Stimulated activated CD8-positive, alpha-beta memory T cell treated with anti-CD3 and anti-CD28 coated beads, Interleukin-7, amount 100 ng/mL, for 48 hours (primary cell): ENCODE measurements around the gene AVPI1.

Experiments used
- DNase-seq, 2 donors: peaks; one replicate each; pipeline ENCODE4 v3.0.0-alpha.2; 2020; ENCODE audit warnings: low read depth in 1 of 2; ENCODE audit errors: extremely low read depth in 1 of 2

Gene AVPI1, protein sequence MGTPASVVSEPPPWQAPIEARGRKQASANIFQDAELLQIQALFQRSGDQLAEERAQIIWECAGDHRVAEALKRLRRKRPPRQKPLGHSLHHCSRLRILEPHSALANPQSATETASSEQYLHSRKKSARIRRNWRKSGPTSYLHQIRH

DNA sequence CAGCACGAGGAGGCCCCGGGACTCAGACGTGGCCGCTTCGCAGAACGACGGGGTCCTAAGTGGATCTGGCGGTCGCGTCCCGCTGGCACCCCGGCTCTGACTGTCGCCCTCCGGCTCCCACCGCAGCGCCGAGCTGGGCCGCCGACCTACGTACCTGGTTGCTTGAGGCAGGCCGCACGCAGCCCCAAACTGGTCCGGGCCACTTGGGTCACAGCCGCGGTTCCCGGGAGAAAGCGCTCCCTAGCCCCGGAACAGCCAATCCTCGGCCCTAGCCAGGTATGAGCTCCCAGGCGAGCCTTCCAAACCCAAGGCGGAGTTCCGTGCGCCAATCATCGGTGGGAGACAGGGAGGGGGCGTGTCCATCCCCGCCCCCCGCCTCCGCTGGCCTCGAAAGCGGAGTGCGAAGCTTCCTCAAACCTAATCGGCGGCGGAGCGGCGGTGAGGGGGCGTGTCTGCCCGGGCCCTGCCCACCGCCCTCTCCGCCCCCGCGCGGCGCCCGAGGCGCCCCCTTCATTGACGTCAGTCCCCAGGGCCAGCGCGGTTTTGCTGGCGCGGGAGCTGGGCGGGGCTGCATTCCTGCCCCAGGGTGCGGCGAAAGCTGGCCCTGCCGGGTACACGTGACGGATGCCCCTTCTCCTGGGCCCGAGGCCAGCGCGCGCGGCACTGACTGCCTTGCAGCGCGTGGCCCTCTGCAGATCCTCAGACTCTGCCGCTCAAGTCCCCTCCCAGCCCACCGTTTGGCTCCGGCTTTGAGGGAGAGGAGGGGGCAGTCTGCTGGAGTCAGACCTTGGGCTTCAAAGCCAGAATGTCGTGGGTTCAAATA is at the start of gene AVPI1:
Gene AVPI1, minus strand, starts transcription at position 280 of the 823 bp plus-strand sequence. CDS start 7,336 bp downstream, outside the sequence.
- DNase-seq: peak; percentile 92 to 94

DNA sequence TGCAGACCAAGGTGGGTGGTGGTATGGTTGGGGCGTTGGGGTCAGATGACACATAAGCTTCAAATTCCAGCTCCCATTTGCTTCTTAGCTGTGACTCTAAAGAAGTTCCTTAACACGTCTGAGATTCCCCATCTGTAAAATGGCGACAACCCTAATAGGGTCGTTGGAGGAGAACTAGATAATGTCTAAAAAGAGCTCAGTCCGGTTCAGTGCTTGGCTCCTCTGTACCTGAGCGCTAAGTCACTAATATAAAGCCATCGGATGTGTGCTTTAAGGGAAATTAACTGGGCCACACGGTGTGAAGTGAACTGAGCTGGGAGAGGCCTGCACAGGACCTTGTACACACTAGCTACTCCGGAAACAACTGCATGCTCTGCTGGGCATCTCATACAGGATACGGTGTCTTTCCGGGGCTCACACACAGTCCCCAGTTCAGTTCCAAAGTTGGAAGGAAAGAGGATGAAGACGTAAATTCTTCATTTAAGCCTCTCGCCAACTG is 49.4 kb upstream of the AVPI1 start:
- no peak for DNase-seq

- DNase-seq: no peak
Measured at GRCh38 chr10:97734021-97734420, 47.0 kb upstream of the AVPI1 start.

- DNase-seq: no peak
Measured at GRCh38 chr10:97733256-97733655, 46.2 kb upstream of the AVPI1 start.

GRCh38 chr10:97732052-97732359 is 45.0 kb upstream of the AVPI1 start:
- DNase-seq: no peak

GRCh38 chr10:97731346-97732051 is 44.5 kb upstream of the AVPI1 start:
- peak in 1 of 2 donors; percentile 32 for DNase-seq

- no peak for DNase-seq
Measured at GRCh38 chr10:97729014-97729413, 42.0 kb upstream of the AVPI1 start.

GRCh38 chr10:97726636-97727178 is 39.7 kb upstream of the AVPI1 start:
- no peak for DNase-seq

DNA sequence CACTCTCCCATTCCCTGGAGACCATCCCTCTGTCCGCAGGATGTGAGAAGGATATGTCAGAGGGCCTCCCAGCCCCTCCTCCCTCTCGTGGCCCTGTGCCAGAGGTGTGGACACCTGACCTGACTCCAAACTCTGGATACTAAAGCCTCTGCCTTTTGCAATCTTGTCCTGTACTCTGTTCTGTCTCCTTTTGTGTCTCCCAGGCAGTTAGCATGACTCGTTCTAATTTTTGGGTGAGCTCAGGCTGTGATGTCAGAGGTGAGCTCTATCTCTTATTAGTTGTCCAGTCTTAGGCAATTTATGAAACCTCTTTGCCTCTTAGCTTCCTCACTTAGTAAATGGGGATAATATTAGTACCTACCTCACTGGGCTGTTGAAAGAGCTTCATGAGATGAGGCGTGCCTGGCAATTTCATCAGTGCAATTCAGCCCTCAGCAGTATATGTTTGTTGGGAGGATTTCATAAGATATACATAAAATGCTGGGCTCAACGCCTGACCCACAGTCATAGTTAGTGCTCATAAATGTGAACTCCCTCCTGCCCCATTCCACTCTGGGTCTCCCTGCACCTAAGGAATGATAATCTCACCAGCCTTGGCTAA is 37.4 kb upstream of the AVPI1 start:
- DNase-seq: no peak

DNA sequence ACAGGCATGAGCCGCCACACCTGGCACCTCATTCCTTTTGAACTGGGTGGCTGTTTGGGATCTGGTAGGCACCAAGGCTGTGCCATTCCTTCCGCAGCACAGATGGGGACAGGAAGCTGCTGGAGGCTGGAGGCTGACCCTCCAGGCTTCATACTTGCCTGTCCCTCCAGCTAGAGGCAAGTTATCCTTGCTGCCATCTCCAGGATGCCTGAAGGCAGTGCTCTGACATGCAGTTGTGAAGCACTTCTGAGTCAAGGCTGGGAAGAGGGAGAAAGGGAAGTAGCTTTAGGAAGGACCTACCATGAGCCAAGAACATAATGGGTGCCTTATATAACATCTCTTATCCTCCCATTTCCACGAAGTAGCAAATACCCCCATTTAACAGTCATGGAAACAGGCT is 36.0 kb upstream of the AVPI1 start:
- no peak for DNase-seq

DNA sequence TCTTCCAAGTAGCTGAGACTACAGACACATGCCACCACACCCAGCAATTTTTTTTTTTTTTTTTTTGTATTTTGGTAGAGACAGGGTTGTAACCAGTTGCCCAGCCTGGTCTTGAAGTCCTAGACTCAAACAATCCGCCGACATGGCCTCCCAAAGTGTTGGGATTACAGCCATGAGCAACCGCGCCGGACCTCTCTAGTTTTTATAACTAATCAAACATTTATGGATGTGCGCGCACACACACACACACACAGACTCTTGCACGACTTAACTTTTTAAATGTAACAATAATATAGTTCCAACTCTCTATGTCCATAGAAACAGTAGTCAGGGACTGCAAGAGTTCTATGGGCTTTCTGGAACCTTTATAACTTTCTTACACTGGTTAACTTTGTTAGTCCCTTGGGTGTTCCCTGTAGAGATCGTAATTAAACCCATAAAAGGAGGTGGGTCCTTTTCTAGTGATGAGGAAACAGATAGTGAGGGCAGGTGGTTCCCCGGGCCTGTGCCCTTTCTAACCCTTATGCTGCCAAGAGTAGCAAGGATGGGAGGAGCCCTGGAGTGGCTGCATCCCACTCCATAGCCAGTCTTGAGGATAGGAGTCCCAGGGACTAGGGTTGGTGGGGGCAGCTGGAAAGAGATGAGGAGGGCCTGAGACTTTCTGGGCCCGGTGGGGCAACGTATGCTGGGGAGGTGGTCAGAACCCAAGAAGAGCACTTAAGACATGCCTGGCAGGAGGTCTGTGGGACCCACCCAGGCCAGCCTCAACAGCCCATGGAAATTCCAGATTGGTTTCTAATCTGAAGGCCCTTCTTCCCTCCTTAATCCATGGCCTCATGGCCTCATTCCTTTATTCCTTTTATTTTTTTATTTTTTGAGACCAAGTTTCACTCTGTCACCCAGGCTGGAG is 35.1 kb upstream of the AVPI1 start:
- no peak for DNase-seq

GRCh38 chr10:97719602-97720001 is 32.6 kb upstream of the AVPI1 start:
- no peak for DNase-seq

GRCh38 chr10:97718659-97719142 is 31.7 kb upstream of the AVPI1 start:
- no peak for DNase-seq

- DNase-seq: no peak
Measured at GRCh38 chr10:97718178-97718577, 31.1 kb upstream of the AVPI1 start.

GRCh38 chr10:97717627-97718026 is 30.6 kb upstream of the AVPI1 start:
- no peak for DNase-seq

DNA sequence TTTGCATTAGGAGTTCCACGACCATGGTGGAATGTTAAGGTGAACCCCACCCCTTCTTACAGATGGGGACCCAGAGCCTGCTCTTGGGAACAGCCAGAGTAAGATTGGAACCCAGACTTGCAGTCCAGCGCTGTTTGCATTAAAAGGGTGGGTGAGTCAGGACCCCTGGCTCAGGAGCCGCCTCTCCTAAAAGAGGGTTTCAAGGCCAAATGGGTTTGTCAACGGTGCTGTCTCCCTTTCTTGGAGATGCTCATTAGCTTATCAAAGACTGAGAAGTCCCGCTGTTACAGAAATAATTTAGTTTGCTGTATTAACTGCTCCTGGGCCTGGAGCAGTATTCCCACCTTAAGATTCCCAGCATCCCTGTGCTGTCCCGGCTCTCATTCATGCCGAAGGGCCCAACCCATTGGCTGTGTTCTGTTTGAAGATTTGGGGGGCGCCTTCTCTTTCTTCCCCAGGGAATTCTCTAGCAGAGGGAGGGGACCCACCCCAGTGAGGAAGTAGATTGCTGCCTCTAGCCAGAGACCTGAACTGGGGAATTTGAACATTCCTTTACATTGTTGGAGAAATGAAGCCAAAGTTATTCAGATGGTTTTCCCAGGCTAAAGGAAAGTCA is 28.3 kb upstream of the AVPI1 start:
- no peak for DNase-seq

- DNase-seq: peak in 1 of 2 donors; percentile 9
Measured at GRCh38 chr10:97714401-97715258, 27.6 kb upstream of the AVPI1 start.

DNA sequence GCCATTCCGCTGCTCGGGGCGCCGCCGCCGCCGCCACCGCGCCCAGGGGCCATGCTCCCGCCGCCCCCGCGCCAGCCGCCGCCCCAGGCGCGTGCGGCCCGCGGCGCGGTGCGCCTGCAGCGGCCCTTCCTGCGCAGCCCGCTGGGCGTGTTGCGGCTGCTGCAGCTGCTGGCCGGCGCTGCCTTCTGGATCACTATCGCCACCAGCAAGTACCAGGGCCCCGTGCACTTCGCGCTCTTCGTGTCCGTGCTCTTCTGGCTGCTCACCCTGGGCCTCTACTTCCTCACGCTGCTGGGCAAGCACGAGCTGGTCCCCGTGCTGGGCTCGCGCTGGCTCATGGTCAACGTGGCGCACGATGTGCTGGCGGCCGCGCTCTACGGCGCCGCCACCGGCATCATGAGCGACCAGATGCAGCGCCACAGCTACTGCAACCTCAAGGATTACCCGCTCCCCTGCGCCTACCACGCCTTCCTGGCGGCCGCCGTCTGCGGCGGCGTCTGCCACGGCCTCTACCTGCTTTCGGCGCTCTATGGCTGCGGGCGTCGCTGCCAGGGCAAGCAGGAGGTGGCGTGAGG is 26.9 kb upstream of the AVPI1 start:
- peak; percentile 19 to 25 for DNase-seq
